ENCODE measurements around the gene KLK14.

The KLK14 gene

DNA sequence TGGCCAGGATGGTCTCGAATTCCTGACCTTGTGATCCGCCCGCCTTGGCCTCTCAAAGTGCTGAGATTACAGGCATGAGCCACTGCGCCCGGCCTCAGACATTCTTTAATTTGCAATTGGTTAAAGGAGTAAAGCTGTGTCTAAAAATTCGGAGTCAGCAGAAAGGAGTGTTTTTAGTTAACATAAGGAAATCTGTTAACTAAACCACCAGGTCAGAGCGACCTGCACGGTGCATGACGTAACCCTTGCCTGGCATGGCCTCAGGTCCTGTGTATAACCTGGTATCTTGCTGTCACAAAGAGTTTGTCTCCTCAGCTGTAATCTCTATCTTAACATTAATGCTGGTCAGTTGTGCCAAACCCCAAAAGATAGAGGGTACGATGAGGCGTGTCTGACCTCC lies 38.4 kb downstream of the KLK14 start:
- DNase-seq (ENCODE audit: low read depth, low spot score) = no peak

DNA sequence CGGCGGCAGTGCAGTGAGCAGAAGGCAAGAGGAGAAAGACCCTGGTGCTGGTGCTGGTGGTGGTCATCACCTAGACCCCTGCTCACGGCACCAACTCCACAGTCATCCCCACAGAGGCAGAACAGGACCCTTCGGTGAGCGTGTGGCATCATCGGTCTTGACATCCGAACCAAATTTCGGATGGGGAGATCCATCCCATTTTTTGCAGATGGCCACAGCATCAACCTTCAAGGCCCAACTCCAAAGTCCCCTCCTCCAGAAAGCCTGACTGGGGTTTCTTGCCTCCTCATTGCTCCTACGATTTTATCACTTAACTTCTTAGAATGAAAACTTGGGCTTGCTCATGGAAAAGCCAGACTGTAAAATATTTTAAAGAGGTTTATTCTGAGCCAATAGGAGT lies 39.2 kb downstream of the KLK14 start:
- no peak for DNase-seq (ENCODE audit: low read depth, low spot score)

DNA sequence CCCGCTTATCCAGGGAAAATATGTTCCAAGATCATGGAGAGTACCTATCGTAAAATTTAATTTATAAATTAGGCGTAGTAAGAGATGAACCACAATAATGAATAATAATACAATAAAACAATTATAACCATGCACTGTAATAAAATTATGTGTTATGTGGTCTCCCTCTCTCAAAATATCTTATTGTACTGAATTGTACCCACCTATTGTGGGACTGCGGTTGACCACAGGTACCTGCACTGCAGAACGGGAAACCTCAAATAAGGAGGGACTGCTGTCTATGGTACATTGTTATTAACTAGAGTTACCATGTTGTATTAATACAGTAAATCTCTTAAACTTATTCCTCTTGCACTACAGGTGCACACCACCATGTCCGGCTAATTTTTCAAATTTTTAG lies 42.5 kb downstream of the KLK14 start:
- DNase-seq (ENCODE audit: low read depth, low spot score) = no peak

DNA sequence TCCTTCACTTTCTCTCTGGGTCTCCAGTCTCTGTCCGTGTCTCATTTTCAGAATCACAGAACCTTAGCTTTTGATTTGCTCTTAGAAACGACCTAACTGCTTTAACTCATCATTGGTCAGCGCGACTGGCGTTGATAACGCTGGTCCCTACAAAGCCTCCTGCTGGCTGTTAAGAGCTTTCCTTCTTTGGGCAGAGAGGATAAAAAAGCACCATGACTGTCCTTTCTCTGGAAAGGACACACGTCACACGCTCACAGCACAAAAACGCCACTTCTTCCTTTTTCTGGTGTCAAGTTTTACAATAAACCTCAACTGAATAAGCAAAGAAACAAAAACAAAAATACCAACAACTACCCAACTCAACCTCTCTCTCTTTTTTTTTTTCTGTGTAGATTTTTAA lies 46.2 kb downstream of the KLK14 start:
- DNase-seq (ENCODE audit: low read depth, low spot score) = no peak

DNA sequence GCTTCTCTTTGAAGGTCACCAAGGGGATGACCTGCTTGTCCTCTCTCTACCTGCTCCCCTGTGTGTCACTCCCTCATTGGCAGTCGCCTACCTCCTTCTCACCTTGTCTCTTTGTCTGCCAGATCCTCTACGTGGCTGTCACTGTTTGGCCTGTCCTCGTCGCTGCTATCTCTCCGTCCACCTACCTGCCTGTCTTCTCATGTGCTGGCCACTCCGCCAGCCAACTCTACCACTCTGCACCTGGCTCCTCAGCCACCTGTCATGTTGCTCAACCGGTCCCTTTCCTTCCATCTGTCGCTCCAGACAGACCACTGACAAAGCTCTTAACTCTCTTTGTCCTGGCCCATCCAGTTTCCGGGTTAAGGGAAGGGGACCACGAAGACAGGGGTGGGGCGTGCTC lies 48.0 kb downstream of the KLK14 start, which contains the start of gene KLK12:
Gene KLK12, minus strand, starts transcription at position 299 of the 400 bp plus-strand sequence. CDS start 381 bp downstream, outside the sequence.
- no peak for DNase-seq (ENCODE audit: low read depth, low spot score)

DNA sequence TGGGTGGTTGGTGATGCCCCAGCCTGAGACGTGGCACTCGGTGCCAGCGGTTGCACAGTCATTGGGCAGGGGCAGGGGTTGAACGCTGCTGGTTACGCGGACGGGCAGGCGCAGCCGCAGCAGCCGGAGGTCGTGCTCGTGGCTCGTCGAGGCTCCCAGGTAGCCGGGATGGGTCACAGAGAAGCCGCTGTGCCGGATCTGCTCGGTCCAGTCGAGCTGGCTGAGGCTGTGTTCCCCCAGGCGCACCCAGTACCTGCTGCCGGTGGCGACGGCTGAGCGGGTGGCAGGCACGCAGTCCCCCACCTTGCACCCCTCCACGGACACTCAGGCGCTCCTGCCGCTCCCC lies 50.8 kb downstream of the KLK14 start:
- DNase-seq (ENCODE audit: low read depth, low spot score) = no peak

DNA sequence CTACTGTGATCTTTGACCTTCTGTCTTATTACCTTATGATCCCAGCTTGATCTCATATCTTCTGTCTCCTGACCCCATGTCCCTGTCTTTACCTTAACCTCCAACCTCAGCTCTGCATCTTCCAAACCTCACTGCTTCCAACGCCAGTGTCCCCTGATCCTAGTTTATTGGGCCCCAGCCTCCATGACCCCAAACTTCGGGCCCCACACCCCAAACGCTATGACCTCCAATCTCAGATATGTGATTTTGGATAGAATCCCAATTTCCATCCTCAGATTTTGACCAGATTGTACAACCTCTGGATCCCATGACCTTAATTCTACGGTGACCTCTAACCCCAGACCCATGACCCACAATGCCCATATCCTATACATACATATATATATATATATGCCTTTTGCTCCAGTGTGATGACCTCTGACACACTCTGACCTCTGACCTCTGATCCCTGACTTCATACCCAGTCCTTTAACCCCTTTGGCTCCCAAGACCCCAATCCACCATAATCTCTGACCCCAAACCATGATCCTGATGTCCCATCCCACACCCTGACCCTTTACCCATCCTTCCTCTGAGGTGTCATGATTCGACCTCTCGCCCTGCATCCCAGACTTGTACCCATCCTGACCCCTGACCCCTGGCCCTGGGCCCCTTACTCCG lies 51.3 kb downstream of the KLK14 start:
- DNase-seq (ENCODE audit: low read depth, low spot score) = no peak

DNA sequence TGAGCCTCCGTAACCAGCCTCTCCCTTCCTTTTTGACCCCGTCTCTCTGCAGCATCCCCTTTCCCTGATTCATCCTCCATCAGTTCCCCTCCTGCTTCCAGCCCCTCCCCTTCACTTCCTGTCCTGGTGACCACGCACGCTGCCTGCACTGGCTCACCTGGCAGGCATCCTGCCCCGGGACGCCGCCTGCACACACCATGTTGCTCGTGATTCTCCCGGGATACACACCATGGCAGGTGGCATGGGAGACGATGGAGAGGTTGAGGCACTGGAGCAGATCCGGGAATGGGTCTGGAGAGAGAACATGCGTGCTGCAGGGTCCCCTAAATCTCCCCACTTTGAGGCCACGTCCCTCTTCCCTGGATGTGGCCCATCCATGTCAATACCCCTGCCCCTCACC lies 52.1 kb downstream of the KLK14 start:
- no peak for DNase-seq (ENCODE audit: low read depth, low spot score)

DNA sequence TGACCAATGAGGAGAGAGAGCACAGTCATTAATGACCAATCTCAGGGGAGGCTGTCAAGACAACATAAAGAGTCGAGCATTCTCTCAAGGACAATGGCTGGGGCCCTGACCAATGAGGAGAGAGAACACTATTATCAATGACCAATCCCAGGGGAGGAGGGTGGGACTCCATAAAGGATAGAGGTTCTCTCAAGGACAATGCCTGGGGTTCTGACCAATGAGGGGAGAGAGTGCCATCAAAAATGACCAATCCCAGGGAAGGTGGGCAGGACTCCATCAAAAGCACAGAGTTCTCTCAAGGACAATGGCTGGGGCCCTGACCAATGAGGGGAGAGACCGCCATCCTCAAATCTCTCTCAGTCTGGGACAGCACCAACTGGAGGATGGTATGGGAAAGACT lies 53.0 kb downstream of the KLK14 start:
- DNase-seq (ENCODE audit: low read depth, low spot score) = no peak

All from astrocyte of the hippocampus (primary cell).